Activated CD8-positive, alpha-beta memory T cell treated with anti-CD3 and anti-CD28 coated beads for 4 hours (primary cell): ENCODE results near the gene TAF3.

Experiments
- DNase-seq, 2 donors: peaks; one replicate each; pipeline ENCODE4 v3.0.0-alpha.2; 2020; ENCODE audit warnings: low read depth in 2 of 2

The TAF3 gene

GRCh38 chr10:7937315-7937945, 119.1 kb downstream of the TAF3 start:
- no peak for DNase-seq

- no peak for DNase-seq
These were observed 123.3 kb downstream of the TAF3 start for GRCh38 chr10:7941576-7941975.

- DNase-seq, result no peak
These were observed 124.0 kb downstream of the TAF3 start for GRCh38 chr10:7942316-7942715.

- no peak for DNase-seq
These were observed 124.6 kb downstream of the TAF3 start for GRCh38 chr10:7942859-7943258.

- no peak for DNase-seq
These were observed 125.8 kb downstream of the TAF3 start for GRCh38 chr10:7944215-7944480.

- DNase-seq, result no peak
These were observed 126.2 kb downstream of the TAF3 start for GRCh38 chr10:7944537-7944936.

GRCh38 chr10:7945034-7945433, 126.7 kb downstream of the TAF3 start:
- no peak for DNase-seq

GRCh38 chr10:7945469-7946187, 127.3 kb downstream of the TAF3 start:
- DNase-seq, result no peak

- DNase-seq, result no peak
These were observed 130.2 kb downstream of the TAF3 start for GRCh38 chr10:7948371-7949000.

- no peak for DNase-seq
These were observed 132.9 kb downstream of the TAF3 start for GRCh38 chr10:7950981-7951847.

GRCh38 chr10:7952266-7952665, 134.0 kb downstream of the TAF3 start:
- DNase-seq, result no peak

GRCh38 chr10:7953447-7953846, 135.1 kb downstream of the TAF3 start:
- DNase-seq, result no peak

GRCh38 chr10:7955446-7955845, 137.1 kb downstream of the TAF3 start:
- no peak for DNase-seq

GRCh38 chr10:7956508-7956907, 138.2 kb downstream of the TAF3 start:
- no peak for DNase-seq

- no peak for DNase-seq
These were observed 139.3 kb downstream of the TAF3 start for GRCh38 chr10:7957591-7957990.

GRCh38 chr10:7958442-7958841, 140.1 kb downstream of the TAF3 start:
- DNase-seq, result no peak

GRCh38 chr10:7960108-7960507, 141.8 kb downstream of the TAF3 start:
- no peak for DNase-seq

- DNase-seq, result no peak
These were observed 144.3 kb downstream of the TAF3 start for GRCh38 chr10:7962592-7962991.

GRCh38 chr10:7965457-7965856, 147.2 kb downstream of the TAF3 start:
- DNase-seq, result no peak

GRCh38 chr10:7967035-7967434, 148.7 kb downstream of the TAF3 start:
- DNase-seq, result no peak

GRCh38 chr10:7968510-7969112, 150.3 kb downstream of the TAF3 start:
- DNase-seq, result no peak

- DNase-seq, result no peak
These were observed 151.3 kb downstream of the TAF3 start for GRCh38 chr10:7969623-7970022.
